Spleen (tissue), 7 donors: ENCODE measurements around the gene ALPP.
"Not testable (repeated sequence)": the region's sequence is repeated elsewhere in the genome, so short reads cannot be mapped to it uniquely, and the experiment has no call there.

Experiments used
- POLR2AphosphoS5 ChIP-seq, 3 donors: sonication (generic); formaldehyde crosslinking; IDR thresholded peaks; one replicate each; pipeline ENCODE4 v1.5.1; 2017; ENCODE audit warnings: antibody characterized with exemption in 3 of 3
- TF ChIP-seq, protein P1 (sequence below), 11 experiments: fragments of 200-600 bp in 7 of 11; fragments of 450-650 bp in 4 of 11; sonication (generic) in 4 of 11; IDR thresholded peaks in 8 of 11; conservative IDR thresholded peaks in 3 of 11; 1 replicate in 7 of 11; 2 replicates in 4 of 11; pipeline versions ENCODE4 v1.4.0 to v1.8.0; 2016 to 2021; ENCODE audit warnings: antibody characterized with exemption in 11 of 11, inconsistent platforms in 4 of 11, mild to moderate bottlenecking in 1 of 11
- donor health status: DM: no; HTN: no; CAD: no; lungs with moderate emphysema.
- donor health status: DM: no; HTN: no; CAD: no.
- donor health status: DM: no; HTN: no; CAD: no.

DNA sequence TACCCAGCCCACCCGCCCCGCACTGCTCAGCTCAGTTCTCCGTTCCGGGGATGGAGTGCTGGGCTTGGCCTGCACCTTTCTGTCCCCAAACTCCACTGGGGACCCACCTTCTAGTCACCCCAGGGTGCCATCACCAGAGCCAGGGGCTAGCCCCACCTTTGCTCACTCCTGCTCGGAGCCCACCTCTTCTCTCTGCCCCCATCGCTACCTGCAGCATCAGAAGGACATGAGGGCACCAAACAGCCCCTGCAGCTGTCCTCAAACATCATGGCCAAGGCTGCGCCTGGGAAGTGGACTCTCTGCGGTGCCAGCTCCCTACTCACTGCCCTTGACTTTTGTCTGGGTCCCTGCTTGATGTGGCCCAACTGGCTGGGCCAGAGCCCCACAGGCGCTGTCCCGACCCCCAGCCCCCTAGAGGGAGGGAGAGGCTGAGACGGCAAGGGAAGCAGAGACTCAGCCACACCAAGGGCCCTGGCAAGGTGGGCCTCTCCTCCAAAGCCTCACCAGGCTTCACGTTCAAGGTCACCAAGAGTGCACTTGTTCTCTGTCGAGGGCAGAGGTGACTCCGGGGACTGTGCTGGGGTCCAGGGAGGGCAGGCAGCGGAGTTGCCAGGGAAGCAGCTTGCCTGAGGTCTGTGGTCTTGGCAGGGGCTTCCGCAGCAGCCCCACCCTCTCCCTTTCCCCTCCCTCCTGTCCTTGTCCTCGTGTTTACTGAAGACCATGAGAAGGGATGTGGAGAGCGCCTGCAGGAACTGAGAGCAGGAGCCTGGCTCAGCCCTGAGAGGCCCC lies 13.6 kb upstream of the ALPP start:
- TF ChIP-seq, protein P1, sequence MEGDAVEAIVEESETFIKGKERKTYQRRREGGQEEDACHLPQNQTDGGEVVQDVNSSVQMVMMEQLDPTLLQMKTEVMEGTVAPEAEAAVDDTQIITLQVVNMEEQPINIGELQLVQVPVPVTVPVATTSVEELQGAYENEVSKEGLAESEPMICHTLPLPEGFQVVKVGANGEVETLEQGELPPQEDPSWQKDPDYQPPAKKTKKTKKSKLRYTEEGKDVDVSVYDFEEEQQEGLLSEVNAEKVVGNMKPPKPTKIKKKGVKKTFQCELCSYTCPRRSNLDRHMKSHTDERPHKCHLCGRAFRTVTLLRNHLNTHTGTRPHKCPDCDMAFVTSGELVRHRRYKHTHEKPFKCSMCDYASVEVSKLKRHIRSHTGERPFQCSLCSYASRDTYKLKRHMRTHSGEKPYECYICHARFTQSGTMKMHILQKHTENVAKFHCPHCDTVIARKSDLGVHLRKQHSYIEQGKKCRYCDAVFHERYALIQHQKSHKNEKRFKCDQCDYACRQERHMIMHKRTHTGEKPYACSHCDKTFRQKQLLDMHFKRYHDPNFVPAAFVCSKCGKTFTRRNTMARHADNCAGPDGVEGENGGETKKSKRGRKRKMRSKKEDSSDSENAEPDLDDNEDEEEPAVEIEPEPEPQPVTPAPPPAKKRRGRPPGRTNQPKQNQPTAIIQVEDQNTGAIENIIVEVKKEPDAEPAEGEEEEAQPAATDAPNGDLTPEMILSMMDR (IDR thresholded peaks at IDR 0.05 in 8 of 11, conservative IDR thresholded peaks at IDR 0.05 in 3 of 11), result peak in 1 of 11 experiments; percentile 4
- not testable (repeated sequence) for TF ChIP-seq POLR2AphosphoS5 (IDR thresholded peaks at IDR 0.05)
